Stomach (tissue), 9 donors: Measurements from ENCODE around the gene CD48. TPM values are rescaled to one million over a fixed set of nuclear protein-coding genes. Genes with fewer than 3 reads are reported as not detected.

Source experiments
- DNase-seq, 2 donors: peaks; one replicate each; pipeline versions ENCODE4 v3.0.0 to v3.0.0-alpha.2; 2013 to 2019
- H3K27ac ChIP-seq, 5 donors: fragments of 200-600 bp in 4 of 5; sonication (generic) in 4 of 5; one replicate each; pipeline ENCODE4 v1.5.1; 2013 to 2019; ENCODE audit warnings: mild to moderate bottlenecking in 1 of 5, moderate library complexity in 1 of 5
- H3K27me3 ChIP-seq, 3 donors: fragments of 200-600 bp; sonication (generic); one replicate each; pipeline ENCODE4 v1.5.1; 2017 to 2019; ENCODE audit warnings: mixed run types in 1 of 3
- H3K36me3 ChIP-seq, 4 donors: fragments of 200-600 bp; sonication (generic); 1 replicate in 3 of 4; 2 replicates in 1 of 4; pipeline ENCODE4 v1.5.1; 2016 to 2019
- H3K4me1 ChIP-seq, 4 donors: fragments of 200-600 bp; sonication (generic); one replicate each; pipeline ENCODE4 v1.5.1; 2016 to 2019
- H3K4me3 ChIP-seq, 4 donors: fragments of 200-600 bp; sonication (generic) in 3 of 4; one replicate each; pipeline ENCODE4 v1.5.1; 2016 to 2019; ENCODE audit warnings: mild to moderate bottlenecking in 1 of 4
- H3K9me3 ChIP-seq, 4 donors: fragments of 200-600 bp; sonication (generic); one replicate each; pipeline ENCODE4 v1.5.1; 2016 to 2019
- CTCF ChIP-seq, 7 experiments: fragments of 450-650 bp in 4 of 7; fragments of 200-600 bp in 3 of 7; sonication (generic) in 3 of 7; IDR thresholded peaks; one replicate each; pipeline ENCODE4 v1.5.1; 2016 to 2019; ENCODE audit warnings: antibody characterized with exemption in 7 of 7, control low read depth in 2 of 7, mild to moderate bottlenecking in 1 of 7
- EP300 ChIP-seq: sonication (generic); formaldehyde crosslinking; IDR thresholded peaks from one replicate; pipeline ENCODE4 v1.6.1; 2017; ENCODE audit warnings: antibody characterized with exemption
- POLR2A ChIP-seq, 4 donors: fragments of 450-650 bp; IDR thresholded peaks; one replicate each; pipeline ENCODE4 v1.6.1; 2016; ENCODE audit warnings: antibody characterized with exemption in 4 of 4, control low read depth in 2 of 4, mild to moderate bottlenecking in 1 of 4, moderate library complexity in 1 of 4
- POLR2AphosphoS5 ChIP-seq, 3 donors: sonication (generic); formaldehyde crosslinking; IDR thresholded peaks; one replicate each; pipeline ENCODE4 v1.6.1; 2016; ENCODE audit warnings: antibody characterized with exemption in 3 of 3
- WGBS, 5 donors: extraction: QIAGEN DNeasy Blood & Tissue Kit in 3 of 5; methylation state at CpG; one replicate each; pipeline versions ENCODE4 v1.1.5 to v1.1.7; 2013 to 2018; 5-methylcytosine and 5-hydroxymethylcytosine counted together
- intact Hi-C: fragments of 100-400 bp; cut with DNase I; formaldehyde crosslinking; loops from one replicate; pipeline ENCODE4 v1.15.1; 2023; ENCODE audit warnings: low total_unique reads
- polyA plus RNA-seq, 3 donors: library from polyadenylated mRNA; stranded (reverse); fragments of 200-250 nt; gene quantifications; one replicate each; pipeline ENCODE4 v1.2.3, GENCODE V29; 2013
- total RNA-seq, 5 donors: library from RNA; depleted of rRNA; stranded (reverse); fragments of >200 nt; gene quantifications; one replicate each; pipeline versions ENCODE4 v1.1.0 to v1.2.3, GENCODE V29; 2014 to 2016
- donor health status: healthy with polysubstance abuse.
- donor health status: Bipolar disorder and iron deficiency.
- donor health status: healthy.

CD48 gene
- total and polyA plus RNA-seq, 8 donors: 0.58 to 23.7 (median 8.8) TPM; not detected in 2

GRCh38 chr1:160741612-160742348 lies 30.2 kb upstream of the CD48 start:
- TF ChIP-seq CTCF (IDR thresholded peaks at IDR 0.05): no peak
- TF ChIP-seq EP300: no peak
- no peak for TF ChIP-seq POLR2AphosphoS5 (IDR thresholded peaks at IDR 0.05)
- Histone ChIP-seq H3K9me3 (peaks cover 0 to 8% (median 2%) of the 10 kb centered on the region in 4 donors), H3K36me3 (no peaks in the 10 kb centered on the region), H3K27me3 (no peaks in the 10 kb centered on the region), H3K27ac (peak overlapping the region in 1 of 5 donors; percentile 39), H3K4me3 (peak overlapping the region in 1 of 4 donors; percentile 6), H3K4me1 (no peaks in the 10 kb centered on the region)
- intact Hi-C loops: no loop called here
- DNase-seq: no peak
- 71 to 78% (median 74%) methylated on average over 5 of the region's 5 CpGs for WGBS, 5 donors

- no peak for DNase-seq
- 80 to 93% (median 87%) methylated on average over 4 of the region's 4 CpGs for WGBS, 5 donors
Measured at GRCh38 chr1:160741092-160741501, 29.5 kb upstream of the CD48 start.

GRCh38 chr1:160740133-160740688 lies 28.6 kb upstream of the CD48 start:
- Histone ChIP-seq H3K27me3 (no peaks in the 10 kb centered on the region), H3K36me3 (no peaks in the 10 kb centered on the region), H3K27ac (peak overlapping the region in 2 of 5 donors; percentile 16 to 53), H3K4me1 (no peaks in the 10 kb centered on the region), H3K4me3 (no peak overlapping the region), H3K9me3 (peaks cover 0 to 13% (median 2%) of the 10 kb centered on the region in 4 donors)
- intact Hi-C loops: no loop called here
- WGBS, 5 donors: 82 to 95% (median 86%) methylated on average over 5 of the region's 5 CpGs
- no peak for TF ChIP-seq POLR2A (IDR thresholded peaks at IDR 0.05)
- TF ChIP-seq EP300: no peak
- no peak for TF ChIP-seq POLR2AphosphoS5 (IDR thresholded peaks at IDR 0.05)
- no peak for TF ChIP-seq CTCF (IDR thresholded peaks at IDR 0.05)
- DNase-seq: no peak

More at GRCh38 chr1:160741092-160741501, 29.5 kb upstream of the CD48 start:
- H3K4me1 ChIP-seq: no peaks in the 10 kb centered on the region
- H3K9me3 ChIP-seq: peaks cover 0 to 13% (median 2%) of the 10 kb centered on the region in 4 donors
- peak overlapping the region in 1 of 5 donors; percentile 39 for H3K27ac ChIP-seq
- intact Hi-C loops: no loop called here
- H3K27me3 ChIP-seq: no peaks in the 10 kb centered on the region
- H3K4me3 ChIP-seq: peak overlapping the region in 1 of 4 donors; percentile 6
- TF ChIP-seq EP300: no peak
- TF ChIP-seq POLR2AphosphoS5 (IDR thresholded peaks at IDR 0.05): no peak
- TF ChIP-seq CTCF (IDR thresholded peaks at IDR 0.05): no peak
- TF ChIP-seq POLR2A (IDR thresholded peaks at IDR 0.05): no peak
- H3K36me3 ChIP-seq: no peaks in the 10 kb centered on the region

- Histone ChIP-seq H3K9me3 (peaks cover 0 to 13% (median 2%) of the 10 kb centered on the region in 4 donors), H3K36me3 (no peaks in the 10 kb centered on the region), H3K4me1 (no peaks in the 10 kb centered on the region), H3K4me3 (peak within 1 kb of the TSS in 2 of 4 donors; percentile 21 to 22), H3K27me3 (no peaks in the 10 kb centered on the region), H3K27ac (peak within 1 kb of the TSS in 3 of 5 donors; percentile 20 to 53 (median 43))
- intact Hi-C loops: no loop called here
- WGBS, 5 donors: 55 to 73% (median 66%) methylated on average over 5 of the region's 5 CpGs
- TF ChIP-seq POLR2A (IDR thresholded peaks at IDR 0.05) (no peak), POLR2AphosphoS5 (IDR thresholded peaks at IDR 0.05) (peak in 1 of 3 donors; percentile 23), EP300 (no peak), CTCF (IDR thresholded peaks at IDR 0.05) (no peak)
- DNase-seq: peak in 1 of 2 donors; percentile 12
Measured at GRCh38 chr1:160739098-160739511, 27.5 kb upstream of the CD48 start, which contains the start of gene SLAMF7. Gene SLAMF7, plus strand, starts transcription at chr1:160739247. Its CDS starts 55 bp downstream, at chr1:160739302.
